Smooth muscle cell (in vitro differentiated cells): Measurements from ENCODE around the gene EPB41L3. TPM values are rescaled to one million over a fixed set of nuclear protein-coding genes. Genes with fewer than 3 reads are reported as not detected.

ENCODE experiments used
- DNase-seq: peaks from one replicate; lab custom pipeline; 2025; ENCODE audit not compliant: unreplicated experiment; lab: John Stamatoyannopoulos, UW
- H2AFZ ChIP-seq: fragments of 200-600 bp; sonication (generic); 2 replicates; pipeline ENCODE4 v1.6.0; 2016; ENCODE audit warnings: antibody characterized with exemption, low read depth, mild to moderate bottlenecking
- H3F3A ChIP-seq: fragments of 200-600 bp; sonication (generic); 2 replicates; pipeline ENCODE4 v1.6.0; 2017; ENCODE audit warnings: antibody characterized with exemption, low read depth
- H3K27ac ChIP-seq: fragments of 200-600 bp; sonication (generic); 2 replicates; pipeline ENCODE4 v1.5.1; 2016; ENCODE audit warnings: low read depth, mild to moderate bottlenecking
- H3K27me3 ChIP-seq: fragments of 200-600 bp; sonication (generic); 2 replicates; pipeline ENCODE4 v1.6.1; 2016; ENCODE audit warnings: low read depth, mild to moderate bottlenecking
- H3K36me3 ChIP-seq: fragments of 200-600 bp; sonication (generic); 2 replicates; pipeline ENCODE4 v1.5.1; 2016; ENCODE audit warnings: low read depth
- H3K4me1 ChIP-seq: fragments of 200-600 bp; sonication (generic); 2 replicates; pipeline ENCODE4 v1.5.1; 2016; ENCODE audit warnings: low read depth
- H3K4me2 ChIP-seq: fragments of 200-600 bp; sonication (generic); 2 replicates; pipeline ENCODE4 v1.6.0; 2016; ENCODE audit warnings: mild to moderate bottlenecking
- H3K4me3 ChIP-seq: fragments of 200-600 bp; sonication (generic); 2 replicates; pipeline ENCODE4 v1.5.1; 2016; ENCODE audit warnings: mild to moderate bottlenecking
- H3K79me2 ChIP-seq: fragments of 200-600 bp; sonication (generic); 2 replicates; pipeline ENCODE4 v1.6.0; 2016; ENCODE audit warnings: low read depth, mild to moderate bottlenecking
- H3K9ac ChIP-seq: fragments of 200-600 bp; sonication (generic); 2 replicates; pipeline ENCODE4 v1.6.0; 2016; ENCODE audit warnings: low read depth
- H3K9me3 ChIP-seq: fragments of 200-600 bp; sonication (generic); replicated peaks from 2 replicates; pipeline ENCODE4 v1.5.1; 2016; ENCODE audit warnings: low read depth
- H4K20me1 ChIP-seq: fragments of 200-600 bp; sonication (generic); 2 replicates; pipeline ENCODE4 v1.6.0; 2016; ENCODE audit warnings: low read depth
- WGBS: methylation state at CpG from one replicate; pipeline ENCODE4 v1.1.7; 2016; ENCODE audit warnings: low lambda C conversion rate; 5-methylcytosine and 5-hydroxymethylcytosine counted together
- polyA plus RNA-seq: library from polyadenylated mRNA; unstranded; fragments of >200 nt; fragmentation: Nextera tagmentation; extraction: Ambion mirVana; gene quantifications from 2 replicates; pipeline ENCODE4 v1.2.1, GENCODE V29; 2016
- total RNA-seq: library from RNA; depleted of rRNA; stranded (reverse); fragments of >200 nt; gene quantifications from 2 replicates; pipeline ENCODE4 v1.2.3, GENCODE V29; 2014
- TF ChIP-seq, protein P1 (sequence below): fragments of 200-600 bp; sonication (generic); IDR thresholded peaks from 2 replicates; pipeline ENCODE4 v1.5.1; 2017; ENCODE audit warnings: borderline replicate concordance, mild to moderate bottlenecking, antibody characterized with exemption; ENCODE audit not compliant: insufficient read depth, poor library complexity, severe bottlenecking

The EPB41L3 gene
- total and polyA plus RNA-seq, 2 experiments from 2014 or later, result 11.5 to 26.9 TPM

DNA sequence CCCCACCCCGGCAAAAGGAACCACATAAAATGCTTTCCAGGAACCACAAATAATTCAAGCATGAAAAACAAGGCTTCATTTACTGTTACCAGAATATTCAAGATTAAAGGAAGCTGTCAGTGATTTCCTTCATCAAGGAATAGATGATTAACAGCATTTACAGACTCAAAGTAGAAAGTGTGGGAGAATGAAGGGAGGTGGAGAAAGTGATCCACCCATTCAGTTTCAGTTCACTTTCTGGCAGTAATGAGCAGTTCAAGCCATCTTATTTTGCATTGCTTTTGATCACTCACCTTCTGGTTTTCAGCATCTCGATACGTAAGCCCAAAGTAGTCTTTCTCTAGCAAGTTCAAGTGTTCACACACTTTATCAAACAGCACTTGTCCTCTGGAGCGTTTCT is 99.0 kb downstream of the EPB41L3 start:
- no peaks in the 10 kb centered on the region for H3K79me2 ChIP-seq
- no peak overlapping the region for H3K9ac ChIP-seq
- H3K27me3 ChIP-seq, result no peaks in the 10 kb centered on the region
- 89% methylated on average over 4 of the region's 4 CpGs for WGBS
- no peaks in the 10 kb centered on the region for H3K9me3 ChIP-seq
- H3K4me2 ChIP-seq, result no peak overlapping the region
- no peaks in the 10 kb centered on the region for H4K20me1 ChIP-seq
- H3K4me3 ChIP-seq, result no peak overlapping the region
- no peak overlapping the region for H3K27ac ChIP-seq
- H3F3A ChIP-seq, result no peaks in the 10 kb centered on the region
- H2AFZ ChIP-seq, result no peak overlapping the region
- no peaks in the 10 kb centered on the region for H3K36me3 ChIP-seq
- H3K4me1 ChIP-seq, result no peaks in the 10 kb centered on the region
- TF ChIP-seq, protein P1, sequence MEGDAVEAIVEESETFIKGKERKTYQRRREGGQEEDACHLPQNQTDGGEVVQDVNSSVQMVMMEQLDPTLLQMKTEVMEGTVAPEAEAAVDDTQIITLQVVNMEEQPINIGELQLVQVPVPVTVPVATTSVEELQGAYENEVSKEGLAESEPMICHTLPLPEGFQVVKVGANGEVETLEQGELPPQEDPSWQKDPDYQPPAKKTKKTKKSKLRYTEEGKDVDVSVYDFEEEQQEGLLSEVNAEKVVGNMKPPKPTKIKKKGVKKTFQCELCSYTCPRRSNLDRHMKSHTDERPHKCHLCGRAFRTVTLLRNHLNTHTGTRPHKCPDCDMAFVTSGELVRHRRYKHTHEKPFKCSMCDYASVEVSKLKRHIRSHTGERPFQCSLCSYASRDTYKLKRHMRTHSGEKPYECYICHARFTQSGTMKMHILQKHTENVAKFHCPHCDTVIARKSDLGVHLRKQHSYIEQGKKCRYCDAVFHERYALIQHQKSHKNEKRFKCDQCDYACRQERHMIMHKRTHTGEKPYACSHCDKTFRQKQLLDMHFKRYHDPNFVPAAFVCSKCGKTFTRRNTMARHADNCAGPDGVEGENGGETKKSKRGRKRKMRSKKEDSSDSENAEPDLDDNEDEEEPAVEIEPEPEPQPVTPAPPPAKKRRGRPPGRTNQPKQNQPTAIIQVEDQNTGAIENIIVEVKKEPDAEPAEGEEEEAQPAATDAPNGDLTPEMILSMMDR, result no peak
- no peak for DNase-seq

- H2AFZ ChIP-seq, result no peak overlapping the region
- H3K79me2 ChIP-seq, result no peaks in the 10 kb centered on the region
- no peaks in the 10 kb centered on the region for H4K20me1 ChIP-seq
- no peak overlapping the region for H3K9ac ChIP-seq
- 76% methylated on average over 3 of the region's 3 CpGs for WGBS
- H3F3A ChIP-seq, result no peaks in the 10 kb centered on the region
- TF ChIP-seq, protein P1, result no peak
- H3K4me3 ChIP-seq, result no peak overlapping the region
- H3K4me2 ChIP-seq, result no peak overlapping the region
- peak overlapping the region; percentile 42 for H3K27ac ChIP-seq
- no peak for DNase-seq
- no peaks in the 10 kb centered on the region for H3K9me3 ChIP-seq
- no peaks in the 10 kb centered on the region for H3K4me1 ChIP-seq
- no peaks in the 10 kb centered on the region for H3K27me3 ChIP-seq
- no peaks in the 10 kb centered on the region for H3K36me3 ChIP-seq
Observed at GRCh38 chr18:5444269-5444668, 99.5 kb downstream of the EPB41L3 start.

DNA sequence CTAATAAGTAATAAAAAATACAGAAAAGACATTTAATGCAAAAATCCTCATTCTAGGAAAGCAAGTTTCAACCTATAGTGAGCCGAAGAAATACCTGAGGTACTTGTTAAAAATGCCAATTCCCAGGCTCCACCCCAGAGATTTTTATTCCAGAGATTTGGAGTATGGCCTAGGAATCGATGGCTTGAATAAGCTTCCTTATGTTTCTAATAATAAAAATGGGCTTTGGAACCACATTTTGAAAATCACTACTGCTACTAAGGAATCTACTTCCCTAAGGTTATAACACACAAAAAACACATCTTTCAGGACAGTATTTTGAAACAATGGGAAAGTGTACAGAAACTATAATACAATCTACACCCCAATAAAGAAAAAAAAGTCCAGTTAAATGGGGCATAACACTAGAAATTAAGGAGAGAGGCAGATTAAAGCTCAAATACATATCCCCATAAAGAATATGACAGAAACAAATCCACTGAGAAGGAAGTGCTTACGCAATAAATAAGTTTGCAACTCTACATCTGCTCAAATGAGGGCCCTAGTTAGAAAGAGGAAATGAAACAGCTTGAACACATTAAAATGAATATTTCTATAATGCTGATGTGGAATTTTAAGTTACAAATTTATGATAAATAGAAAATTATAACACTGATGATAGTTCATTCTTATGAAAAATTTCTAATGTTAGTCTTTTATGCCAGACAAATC is 103.7 kb downstream of the EPB41L3 start:
- TF ChIP-seq, protein P1, result no peak
- DNase-seq, result no peak
- no peaks in the 10 kb centered on the region for H3K4me1 ChIP-seq
- no peak overlapping the region for H3K27ac ChIP-seq
- H3K79me2 ChIP-seq, result no peaks in the 10 kb centered on the region
- no peak overlapping the region for H3K4me3 ChIP-seq
- H2AFZ ChIP-seq, result no peak overlapping the region
- no peak overlapping the region for H3K4me2 ChIP-seq
- WGBS, result 95% methylated on average over 3 of the region's 3 CpGs
- no peaks in the 10 kb centered on the region for H3K36me3 ChIP-seq
- H3F3A ChIP-seq, result no peaks in the 10 kb centered on the region
- H3K9ac ChIP-seq, result no peak overlapping the region
- H3K27me3 ChIP-seq, result no peaks in the 10 kb centered on the region
- H4K20me1 ChIP-seq, result no peaks in the 10 kb centered on the region
- H3K9me3 ChIP-seq, result no peaks in the 10 kb centered on the region

DNA sequence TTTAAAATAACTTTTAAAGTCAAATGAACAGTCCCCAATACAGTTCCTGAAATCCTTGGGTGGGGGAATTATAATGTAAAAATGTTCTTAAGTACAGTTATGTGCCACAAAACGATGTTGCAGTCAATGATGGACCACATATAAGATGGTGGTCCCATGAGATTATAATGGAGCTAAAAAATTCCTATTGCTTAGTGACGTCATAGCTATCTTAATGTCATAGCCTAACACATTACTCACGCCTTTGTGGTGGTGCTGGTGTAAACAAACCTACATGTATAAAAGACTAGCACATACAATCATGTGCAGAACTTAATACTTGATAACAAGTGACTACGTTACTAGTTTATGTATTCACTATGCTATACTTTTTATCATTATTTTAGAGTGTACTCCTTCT is 109.4 kb downstream of the EPB41L3 start:
- TF ChIP-seq, protein P1, result no peak
- no peaks in the 10 kb centered on the region for H3K27me3 ChIP-seq
- no peaks in the 10 kb centered on the region for H3K36me3 ChIP-seq
- WGBS, result 88% methylated on average over 4 of the region's 4 CpGs
- H4K20me1 ChIP-seq, result no peaks in the 10 kb centered on the region
- DNase-seq, result no peak
- H3K4me2 ChIP-seq, result no peak overlapping the region
- no peak overlapping the region for H2AFZ ChIP-seq
- peaks cover 2% of the 10 kb centered on the region for H3K79me2 ChIP-seq
- H3K4me3 ChIP-seq, result no peak overlapping the region
- H3K9me3 ChIP-seq, result no peaks in the 10 kb centered on the region
- no peaks in the 10 kb centered on the region for H3K4me1 ChIP-seq
- no peak overlapping the region for H3K27ac ChIP-seq
- no peak overlapping the region for H3K9ac ChIP-seq
- no peaks in the 10 kb centered on the region for H3F3A ChIP-seq
